ENCODE results near the gene KCNIP2.

Gene KCNIP2

GRCh38 chr10:101851411-101852116 lies 8.0 kb upstream of the KCNIP2 start:
- no peak overlapping the region for H3K4me3 ChIP-seq (ENCODE audit: low read depth, low read length)
- TF ChIP-seq CTCF (IDR thresholded peaks at IDR 0.05; ENCODE audit: borderline replicate concordance, insufficient read depth, low read depth, low read length): no peak

GRCh38 chr10:101850749-101851148 lies 7.1 kb upstream of the KCNIP2 start:
- TF ChIP-seq CTCF (IDR thresholded peaks at IDR 0.05; ENCODE audit: borderline replicate concordance, insufficient read depth, low read depth, low read length): no peak
- H3K4me3 ChIP-seq (ENCODE audit: low read depth, low read length): no peak overlapping the region

- H3K4me3 ChIP-seq (ENCODE audit: low read depth, low read length): no peak overlapping the region
- TF ChIP-seq CTCF (IDR thresholded peaks at IDR 0.05; ENCODE audit: borderline replicate concordance, insufficient read depth, low read depth, low read length): no peak
Observed at GRCh38 chr10:101848894-101849351, 5.3 kb upstream of the KCNIP2 start.

- no peak overlapping the region for H3K4me3 ChIP-seq (ENCODE audit: low read depth, low read length)
- TF ChIP-seq CTCF (IDR thresholded peaks at IDR 0.05; ENCODE audit: borderline replicate concordance, insufficient read depth, low read depth, low read length): no peak
Observed at GRCh38 chr10:101848408-101848807, 4.8 kb upstream of the KCNIP2 start.

GRCh38 chr10:101845893-101846292 lies 2.3 kb upstream of the KCNIP2 start:
- H3K4me3 ChIP-seq (ENCODE audit: low read depth, low read length): no peak overlapping the region
- no peak for TF ChIP-seq CTCF (IDR thresholded peaks at IDR 0.05; ENCODE audit: borderline replicate concordance, insufficient read depth, low read depth, low read length)

- H3K4me3 ChIP-seq (ENCODE audit: low read depth, low read length): no peak overlapping the region
- TF ChIP-seq CTCF (IDR thresholded peaks at IDR 0.05; ENCODE audit: borderline replicate concordance, insufficient read depth, low read depth, low read length): no peak
Observed at GRCh38 chr10:101841826-101842225, 1.8 kb downstream of the KCNIP2 start.

- peak; percentile 97 for TF ChIP-seq CTCF (IDR thresholded peaks at IDR 0.05; ENCODE audit: borderline replicate concordance, insufficient read depth, low read depth, low read length)
- H3K4me3 ChIP-seq (ENCODE audit: low read depth, low read length): peak overlapping the region; percentile 55
Observed at GRCh38 chr10:101840741-101841453, 2.7 kb downstream of the KCNIP2 start.

Data from GM12875 (cell line).